Stimulated activated CD8-positive, alpha-beta memory T cell treated with anti-CD3 and anti-CD28 coated beads, Interleukin-12 subunit alpha, Interleukin-12 subunit beta, amount 100 ng/mL, for 24 hours (primary cell): ENCODE data around the gene PTGIS.

Experiments
- DNase-seq: peaks from one replicate; pipeline ENCODE4 v3.0.0-alpha.2; 2020; ENCODE audit errors: extremely low read depth

Gene PTGIS

GRCh38 chr20:49595811-49596561 lies 28.0 kb upstream of the PTGIS start:
- DNase-seq: peak; percentile 58

- DNase-seq: no peak
These were observed 27.4 kb upstream of the PTGIS start for GRCh38 chr20:49595346-49595745.

- no peak for DNase-seq
These were observed 27.0 kb upstream of the PTGIS start for GRCh38 chr20:49594931-49595315.

- peak; percentile 41 for DNase-seq
These were observed 26.4 kb upstream of the PTGIS start for GRCh38 chr20:49594143-49594930.

- DNase-seq: no peak
These were observed 25.7 kb upstream of the PTGIS start for GRCh38 chr20:49593466-49594142.

GRCh38 chr20:49592120-49592519 lies 24.2 kb upstream of the PTGIS start:
- no peak for DNase-seq

- no peak for DNase-seq
These were observed 23.4 kb upstream of the PTGIS start for GRCh38 chr20:49591217-49591865.

GRCh38 chr20:49590163-49591017 lies 22.5 kb upstream of the PTGIS start:
- no peak for DNase-seq

GRCh38 chr20:49589747-49590146 lies 21.8 kb upstream of the PTGIS start:
- DNase-seq: no peak

- DNase-seq: no peak
These were observed 19.2 kb upstream of the PTGIS start for GRCh38 chr20:49587111-49587570.

GRCh38 chr20:49585585-49586245 lies 17.8 kb upstream of the PTGIS start:
- no peak for DNase-seq

GRCh38 chr20:49584418-49585382 lies 16.8 kb upstream of the PTGIS start:
- DNase-seq: no peak

- no peak for DNase-seq
These were observed 15.9 kb upstream of the PTGIS start for GRCh38 chr20:49583669-49584417.

GRCh38 chr20:49583343-49583668 lies 15.4 kb upstream of the PTGIS start:
- no peak for DNase-seq

GRCh38 chr20:49582413-49583334 lies 14.7 kb upstream of the PTGIS start:
- no peak for DNase-seq

- no peak for DNase-seq
These were observed 13.5 kb upstream of the PTGIS start for GRCh38 chr20:49581482-49581881.

- no peak for DNase-seq
These were observed 12.9 kb upstream of the PTGIS start for GRCh38 chr20:49580813-49581174.
